Parathyroid adenoma (tissue), 2 donors: ENCODE data around the gene DNAH2.

Experiments used
- H2AFZ ChIP-seq: fragments of 300-600 bp; sonication (generic); one replicate; pipeline ENCODE4 v1.7.0; 2017; ENCODE audit warnings: antibody characterized with exemption, mild to moderate bottlenecking
- H3K27ac ChIP-seq: fragments of 300-600 bp; sonication (generic); one replicate; pipeline ENCODE4 v1.7.0; 2017
- H3K27me3 ChIP-seq: fragments of 300-600 bp; sonication (generic); one replicate; pipeline ENCODE4 v1.7.0; 2017; ENCODE audit warnings: low read length; ENCODE audit not compliant: control insufficient read depth, insufficient read depth
- H3K36me3 ChIP-seq: fragments of 300-600 bp; sonication (generic); one replicate; pipeline ENCODE4 v1.7.0; 2017; ENCODE audit warnings: low read length; ENCODE audit not compliant: control insufficient read depth, insufficient read depth
- H3K4me1 ChIP-seq: fragments of 300-600 bp; sonication (generic); one replicate; pipeline ENCODE4 v1.7.0; 2017; ENCODE audit warnings: control low read depth
- H3K4me2 ChIP-seq: fragments of 300-600 bp; sonication (generic); one replicate; pipeline ENCODE4 v1.7.0; 2017; ENCODE audit warnings: low read length
- H3K4me3 ChIP-seq: fragments of 300-600 bp; sonication (generic); one replicate; pipeline ENCODE4 v1.7.0; 2017; ENCODE audit warnings: low read depth, low read length
- H3K79me2 ChIP-seq: fragments of 300-600 bp; sonication (generic); one replicate; pipeline ENCODE4 v1.7.0; 2017; ENCODE audit warnings: control low read depth
- H3K9ac ChIP-seq: fragments of 300-600 bp; sonication (generic); one replicate; pipeline ENCODE4 v1.7.0; 2017; ENCODE audit warnings: mild to moderate bottlenecking
- H3K9me3 ChIP-seq: fragments of 300-600 bp; sonication (generic); one replicate; pipeline ENCODE4 v1.7.0; 2017; ENCODE audit warnings: low read length; ENCODE audit not compliant: control insufficient read depth
- TF ChIP-seq, protein P1 (sequence below): fragments of 300-600 bp; sonication (generic); IDR thresholded peaks from one replicate; pipeline ENCODE4 v1.7.0; 2017; ENCODE audit warnings: antibody characterized with exemption, mild to moderate bottlenecking
- donor health status: primary hyperparathyroidism.

DNAH2 gene

DNA sequence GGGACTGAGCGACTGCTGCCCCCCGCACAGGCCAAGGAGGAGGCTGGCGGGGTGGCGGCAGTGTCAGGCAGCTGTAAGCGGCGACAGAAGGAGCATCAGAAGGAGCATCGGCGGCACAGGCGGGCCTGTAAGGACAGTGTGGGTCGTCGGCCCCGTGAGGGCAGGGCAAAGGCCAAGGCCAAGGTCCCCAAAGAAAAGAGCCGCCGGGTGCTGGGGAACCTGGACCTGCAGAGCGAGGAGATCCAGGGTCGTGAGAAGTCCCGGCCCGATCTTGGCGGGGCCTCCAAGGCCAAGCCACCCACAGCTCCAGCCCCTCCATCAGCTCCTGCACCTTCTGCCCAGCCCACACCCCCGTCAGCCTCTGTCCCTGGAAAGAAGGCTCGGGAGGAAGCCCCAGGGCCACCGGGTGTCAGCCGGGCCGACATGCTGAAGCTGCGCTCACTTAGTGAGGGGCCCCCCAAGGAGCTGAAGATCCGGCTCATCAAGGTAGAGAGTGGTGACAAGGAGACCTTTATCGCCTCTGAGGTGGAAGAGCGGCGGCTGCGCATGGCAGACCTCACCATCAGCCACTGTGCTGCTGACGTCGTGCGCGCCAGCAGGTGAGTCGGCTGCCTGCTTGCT is 131.7 kb downstream of the DNAH2 start:
- Histone ChIP-seq H3K9ac (no peak overlapping the region), H3K4me1 (peaks cover 13% of the 10 kb centered on the region), H3K4me3 (no peak overlapping the region), H2AFZ (no peak overlapping the region), H3K36me3 (no peaks in the 10 kb centered on the region), H3K4me2 (no peak overlapping the region), H3K27me3 (no peaks in the 10 kb centered on the region), H3K79me2 (peaks cover under 1% of the 10 kb centered on the region), H3K9me3 (no peaks in the 10 kb centered on the region), H3K27ac (no peak overlapping the region)
- TF ChIP-seq, protein P1, sequence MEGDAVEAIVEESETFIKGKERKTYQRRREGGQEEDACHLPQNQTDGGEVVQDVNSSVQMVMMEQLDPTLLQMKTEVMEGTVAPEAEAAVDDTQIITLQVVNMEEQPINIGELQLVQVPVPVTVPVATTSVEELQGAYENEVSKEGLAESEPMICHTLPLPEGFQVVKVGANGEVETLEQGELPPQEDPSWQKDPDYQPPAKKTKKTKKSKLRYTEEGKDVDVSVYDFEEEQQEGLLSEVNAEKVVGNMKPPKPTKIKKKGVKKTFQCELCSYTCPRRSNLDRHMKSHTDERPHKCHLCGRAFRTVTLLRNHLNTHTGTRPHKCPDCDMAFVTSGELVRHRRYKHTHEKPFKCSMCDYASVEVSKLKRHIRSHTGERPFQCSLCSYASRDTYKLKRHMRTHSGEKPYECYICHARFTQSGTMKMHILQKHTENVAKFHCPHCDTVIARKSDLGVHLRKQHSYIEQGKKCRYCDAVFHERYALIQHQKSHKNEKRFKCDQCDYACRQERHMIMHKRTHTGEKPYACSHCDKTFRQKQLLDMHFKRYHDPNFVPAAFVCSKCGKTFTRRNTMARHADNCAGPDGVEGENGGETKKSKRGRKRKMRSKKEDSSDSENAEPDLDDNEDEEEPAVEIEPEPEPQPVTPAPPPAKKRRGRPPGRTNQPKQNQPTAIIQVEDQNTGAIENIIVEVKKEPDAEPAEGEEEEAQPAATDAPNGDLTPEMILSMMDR: no peak

DNA sequence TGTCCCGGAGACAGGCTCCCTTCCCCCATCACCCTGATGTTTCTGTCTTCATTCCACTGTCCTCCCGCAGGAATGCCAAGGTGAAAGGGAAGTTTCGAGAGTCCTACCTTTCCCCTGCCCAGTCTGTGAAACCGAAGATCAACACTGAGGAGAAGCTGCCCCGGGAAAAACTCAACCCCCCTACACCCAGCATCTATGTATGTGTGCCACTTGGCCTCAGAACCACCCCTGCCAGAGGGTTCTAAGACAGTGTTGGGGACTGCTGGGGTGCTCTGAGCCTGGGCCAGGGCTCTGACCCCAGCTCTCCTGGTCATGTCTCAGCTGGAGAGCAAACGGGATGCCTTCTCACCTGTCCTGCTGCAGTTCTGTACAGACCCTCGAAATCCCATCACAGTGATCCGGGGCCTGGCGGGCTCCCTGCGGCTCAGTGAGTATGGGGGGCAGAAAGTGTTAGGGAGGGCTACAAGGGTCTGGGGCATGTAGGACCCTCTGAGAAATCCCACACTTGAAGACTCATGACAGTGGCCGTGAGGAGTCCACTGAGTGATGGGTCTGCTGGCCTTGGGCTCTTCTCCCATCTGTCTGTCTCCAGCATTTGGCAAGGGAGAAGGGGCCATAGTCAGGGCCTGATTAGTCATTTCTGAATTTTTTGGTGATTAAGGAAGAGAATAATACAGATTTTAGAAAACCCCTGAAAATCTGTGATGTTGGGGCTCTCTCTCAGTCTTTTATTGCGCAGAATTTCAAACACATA is 132.4 kb downstream of the DNAH2 start:
- H3K36me3 ChIP-seq: no peaks in the 10 kb centered on the region
- H3K9me3 ChIP-seq: no peaks in the 10 kb centered on the region
- H3K4me2 ChIP-seq: no peak overlapping the region
- H3K4me1 ChIP-seq: peaks cover 13% of the 10 kb centered on the region
- no peaks in the 10 kb centered on the region for H3K79me2 ChIP-seq
- H3K4me3 ChIP-seq: no peak overlapping the region
- TF ChIP-seq, protein P1: no peak
- no peak overlapping the region for H3K9ac ChIP-seq
- no peak overlapping the region for H2AFZ ChIP-seq
- no peaks in the 10 kb centered on the region for H3K27me3 ChIP-seq
- no peak overlapping the region for H3K27ac ChIP-seq

DNA sequence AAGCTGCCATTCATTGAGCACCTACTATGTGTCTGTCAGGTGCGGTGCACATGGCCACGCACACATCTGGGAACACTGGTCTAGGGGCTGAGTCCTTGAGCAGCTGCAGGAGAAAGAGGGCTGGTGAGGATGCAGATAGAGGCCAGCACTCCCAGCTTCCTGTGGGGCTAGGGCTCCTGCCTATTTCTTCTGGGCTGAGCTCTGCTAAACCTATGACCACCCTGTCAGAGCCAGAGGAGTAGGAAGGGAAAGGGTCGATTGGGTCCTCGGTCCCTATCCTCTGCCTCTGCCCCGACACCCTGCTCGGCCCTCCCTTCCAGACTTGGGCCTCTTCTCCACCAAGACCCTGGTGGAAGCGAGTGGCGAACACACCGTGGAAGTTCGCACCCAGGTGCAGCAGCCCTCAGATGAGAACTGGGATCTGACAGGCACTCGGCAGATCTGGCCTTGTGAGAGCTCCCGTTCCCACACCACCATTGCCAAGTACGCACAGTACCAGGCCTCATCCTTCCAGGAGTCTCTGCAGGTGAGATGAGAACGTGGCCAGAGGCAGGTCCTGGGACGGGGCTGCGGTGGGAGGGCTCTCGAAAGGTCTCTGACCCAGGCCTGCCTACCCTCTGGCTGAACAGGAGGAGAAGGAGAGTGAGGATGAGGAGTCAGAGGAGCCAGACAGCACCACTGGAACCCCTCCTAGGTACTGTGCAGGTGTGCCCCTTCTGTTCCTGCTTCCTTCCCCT is 133.3 kb downstream of the DNAH2 start:
- Histone ChIP-seq H3K27ac (no peak overlapping the region), H3K4me2 (peak overlapping the region; percentile 66), H2AFZ (no peak overlapping the region), H3K36me3 (no peaks in the 10 kb centered on the region), H3K9me3 (no peaks in the 10 kb centered on the region), H3K27me3 (no peaks in the 10 kb centered on the region), H3K79me2 (no peaks in the 10 kb centered on the region), H3K9ac (no peak overlapping the region), H3K4me1 (peaks cover 7% of the 10 kb centered on the region), H3K4me3 (peak overlapping the region; percentile 29)
- TF ChIP-seq, protein P1: no peak

DNA sequence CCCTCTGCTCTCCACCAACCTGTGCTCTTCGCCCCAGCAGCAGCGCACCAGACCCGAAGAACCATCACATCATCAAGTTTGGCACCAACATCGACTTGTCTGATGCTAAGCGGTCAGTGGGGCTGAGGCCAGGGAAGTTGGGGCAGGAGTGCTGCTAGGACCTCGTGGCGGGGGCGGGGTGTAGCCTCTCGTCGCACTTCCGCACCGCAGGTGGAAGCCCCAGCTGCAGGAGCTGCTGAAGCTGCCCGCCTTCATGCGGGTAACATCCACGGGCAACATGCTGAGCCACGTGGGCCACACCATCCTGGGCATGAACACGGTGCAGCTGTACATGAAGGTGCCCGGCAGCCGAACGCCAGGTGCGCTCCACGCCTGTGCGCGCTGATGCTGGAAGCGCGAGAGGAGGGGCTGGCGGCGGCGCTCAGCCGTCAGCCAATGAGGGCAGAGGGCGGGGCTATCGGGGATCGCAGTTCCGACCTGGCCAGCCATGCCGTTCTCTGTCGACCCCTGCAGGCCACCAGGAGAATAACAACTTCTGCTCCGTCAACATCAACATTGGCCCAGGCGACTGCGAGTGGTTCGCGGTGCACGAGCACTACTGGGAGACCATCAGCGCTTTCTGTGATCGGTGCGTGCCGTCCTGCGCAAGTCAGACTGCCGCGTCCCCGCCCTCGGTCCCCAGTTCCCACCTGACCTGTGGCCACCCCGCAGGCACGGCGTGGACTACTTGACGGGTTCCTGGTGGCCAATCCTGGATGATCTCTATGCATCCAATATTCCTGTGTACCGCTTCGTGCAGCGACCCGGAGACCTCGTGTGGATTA is 134.1 kb downstream of the DNAH2 start:
- Histone ChIP-seq H3K27ac (peak overlapping the region; percentile 16), H3K36me3 (no peaks in the 10 kb centered on the region), H3K9ac (no peak overlapping the region), H3K4me3 (peak overlapping the region; percentile 29), H3K4me1 (peaks cover 15% of the 10 kb centered on the region), H3K9me3 (no peaks in the 10 kb centered on the region), H2AFZ (no peak overlapping the region), H3K4me2 (peak overlapping the region; percentile 66), H3K27me3 (no peaks in the 10 kb centered on the region), H3K79me2 (no peaks in the 10 kb centered on the region)
- TF ChIP-seq, protein P1: peak; percentile 100
